Measurements from ENCODE around the gene SLC25A19. TPM values are rescaled to one million over a fixed set of nuclear protein-coding genes. Genes with fewer than 3 reads are reported as not detected.

Gene SLC25A19
- 10 to 100 TPM; 20.5 to 22.5 TPM for total RNA-seq
- polyA plus RNA-seq: 10 to 100 TPM; 11.2 to 15.4 (median 13.3) TPM
- total RNA-seq: 11.8 to 54.5 (median 17.2) reads per million in 6 experiments

DNA sequence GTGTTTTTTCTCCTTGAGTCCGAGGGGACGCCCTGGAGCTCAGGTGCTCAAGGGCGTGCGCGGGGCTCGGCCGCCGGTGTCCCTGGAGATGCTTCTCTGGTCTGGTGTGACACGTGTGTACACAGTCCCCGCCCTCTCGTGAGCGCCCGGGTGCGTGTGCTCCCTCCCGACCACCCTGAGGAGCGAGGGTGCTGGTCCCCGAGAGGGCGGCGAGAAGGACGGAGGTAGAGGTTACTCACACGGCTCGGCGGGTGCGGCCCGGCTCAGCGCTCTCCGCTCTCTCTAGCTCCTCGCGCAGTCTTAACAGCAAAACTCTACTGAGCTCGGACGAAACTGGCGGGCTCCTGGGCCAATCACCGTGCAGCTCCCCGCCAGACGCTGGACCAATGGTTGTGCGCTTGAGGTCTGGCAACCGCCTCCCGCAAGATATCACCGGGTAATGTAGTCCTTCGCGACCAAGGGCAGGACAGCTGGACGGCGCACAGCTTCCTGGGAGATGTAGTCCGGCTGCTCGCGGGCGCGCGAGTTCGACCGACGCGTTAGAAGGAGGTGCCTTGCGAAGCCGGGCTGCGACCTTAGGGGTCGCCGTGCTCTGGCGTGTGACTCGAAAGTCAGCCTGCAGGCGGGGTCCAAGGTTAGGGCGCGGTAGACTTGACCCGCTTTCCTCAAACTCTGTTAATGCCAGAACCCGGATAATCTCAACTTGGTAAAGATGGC lies at the start of gene SLC25A19:
Gene SLC25A19, minus strand, starts transcription at position 319 of the 717 bp plus-strand sequence. CDS start 2,669 bp downstream, outside the sequence.
- POLR2A ChIA-PET: interaction anchor here (0.5 to 3.3 kb wide), 33 partner anchors 8 to 566 kb away, joined by 3 to 127 read pairs (median 4); partner anchors contain the start of genes GGA3, GRB2, JPT1 and MIF4GD
- DNase-seq (peak; percentile 86 to 99 (median 96)), ATAC-seq (peak; percentile 90 to 92)
- Mint-ChIP-seq H3K4me1 (peaks cover 10 to 24% (median 19%) of the 10 kb centered on the region in 4 donors), H3K27me3 (no peaks in the 10 kb centered on the region), H3K9me3 (no peaks in the 10 kb centered on the region), H3K27ac (peak within 1 kb of the TSS; percentile 98 to 100 (median 100)), H3K36me3 (peaks cover 0 to 4% (median 3%) of the 10 kb centered on the region in 3 donors), H3K4me3 (peak within 1 kb of the TSS; percentile 95 to 100 (median 100))

DNA sequence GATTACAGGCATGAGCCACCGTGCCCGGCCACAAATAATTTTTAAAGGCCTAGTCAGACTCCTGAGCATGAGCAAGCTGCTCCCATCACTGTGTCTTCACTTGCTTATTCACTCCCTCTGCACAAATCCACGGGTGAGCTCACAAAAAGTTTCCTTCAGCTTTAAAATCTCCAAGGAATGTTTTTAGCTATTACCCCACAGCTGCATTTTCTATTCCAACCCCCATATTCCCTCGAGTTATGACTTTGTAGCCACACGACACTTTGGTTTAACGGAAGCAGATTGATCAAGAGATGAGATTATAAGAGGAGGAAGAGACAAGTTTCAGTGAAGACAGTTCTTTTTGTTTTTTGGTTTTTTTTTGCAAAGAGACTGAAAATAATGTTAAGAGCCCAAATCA lies 49.1 kb upstream of the SLC25A19 start:
- no peaks in the 10 kb centered on the region for H3K9me3 Mint-ChIP-seq
- POLR2A ChIA-PET: interaction anchor here (1.0 to 4.1 kb wide), 7 partner anchors 10 to 71 kb away, joined by 3 to 17 read pairs (median 5); partner anchors contain the start of genes GRB2 and SLC25A19
- peak in 2 of 10 donors; percentile 47 to 49 for DNase-seq
- peak overlapping the region; percentile 74 to 92 (median 84) for H3K27ac Mint-ChIP-seq
- H3K4me1 Mint-ChIP-seq: peaks cover 26 to 85% (median 81%) of the 10 kb centered on the region in 4 donors
- H3K4me3 Mint-ChIP-seq: peak overlapping the region; percentile 42 to 86 (median 73)
- peak; percentile 53 to 66 for ATAC-seq
- no peaks in the 10 kb centered on the region for H3K27me3 Mint-ChIP-seq
- no peaks in the 10 kb centered on the region for H3K36me3 Mint-ChIP-seq

DNA sequence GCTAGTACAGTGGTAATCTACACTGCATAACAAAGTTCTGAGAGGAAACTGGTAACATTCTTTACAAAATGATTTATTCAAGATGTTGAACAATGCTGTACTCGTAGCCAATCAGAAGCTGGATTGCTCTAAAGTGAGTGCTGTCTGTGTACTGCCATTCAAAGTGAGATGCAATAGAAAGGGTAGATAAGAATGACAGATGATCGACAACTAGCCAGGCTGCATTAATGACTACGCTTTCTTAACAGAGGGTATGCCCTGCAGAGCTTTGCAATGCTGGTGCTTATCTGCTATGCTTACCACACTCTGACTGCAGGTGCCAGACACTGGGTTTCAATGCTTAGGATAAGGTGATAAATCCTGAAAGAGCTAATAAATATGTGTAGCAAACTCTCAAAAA lies 46.1 kb upstream of the SLC25A19 start:
- ATAC-seq (no peak), DNase-seq (no peak)
- peak overlapping the region in 4 of 10 donors; percentile 1 to 78 (median 10) for H3K4me3 Mint-ChIP-seq
- no peaks in the 10 kb centered on the region for H3K9me3 Mint-ChIP-seq
- peaks cover 29 to 84% (median 72%) of the 10 kb centered on the region in 4 donors for H3K4me1 Mint-ChIP-seq
- no peaks in the 10 kb centered on the region for H3K27me3 Mint-ChIP-seq
- H3K27ac Mint-ChIP-seq: peak overlapping the region; percentile 25 to 95 (median 90)
- POLR2A ChIA-PET: interaction anchor here (0.5 to 4.1 kb wide), 8 partner anchors 10 to 344 kb away, joined by 3 to 24 read pairs (median 4); partner anchors contain the start of gene MIF4GD
- peaks cover 0 to 19% (median 0%) of the 10 kb centered on the region in 3 donors for H3K36me3 Mint-ChIP-seq

DNA sequence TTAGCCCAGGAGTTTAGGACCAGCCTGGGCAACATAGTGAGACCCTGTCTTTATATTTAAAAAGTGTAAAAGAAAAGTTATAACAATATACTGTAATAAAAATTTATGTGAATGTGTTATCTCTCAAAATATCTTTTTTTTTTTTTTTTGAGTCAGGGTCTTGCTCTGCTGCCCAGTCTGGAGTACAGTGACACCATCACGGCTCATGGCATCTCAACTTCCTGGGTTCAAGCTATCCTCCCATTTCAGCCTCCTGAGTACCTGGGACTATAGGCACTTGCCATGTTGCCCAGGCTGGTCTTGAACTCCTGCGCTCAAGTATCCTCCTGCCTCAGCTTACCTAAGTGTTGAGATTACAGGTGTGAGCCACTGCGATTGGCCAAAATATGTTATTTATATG lies 45.5 kb upstream of the SLC25A19 start:
- Mint-ChIP-seq H3K36me3 (peaks cover 0 to 25% (median 0%) of the 10 kb centered on the region in 3 donors), H3K27ac (peak overlapping the region in 9 of 10 donors; percentile 37 to 93 (median 69)), H3K27me3 (no peaks in the 10 kb centered on the region), H3K4me3 (peak overlapping the region in 2 of 10 donors; percentile 38 to 78), H3K4me1 (peaks cover 27 to 84% (median 68%) of the 10 kb centered on the region in 4 donors), H3K9me3 (no peaks in the 10 kb centered on the region)
- no peak for ATAC-seq
- DNase-seq: no peak
- POLR2A ChIA-PET: interaction anchor here (0.5 to 4.1 kb wide), 2 partner anchors 12 kb away, joined by 6 to 17 read pairs; no protein-coding TSS in a partner anchor

DNA sequence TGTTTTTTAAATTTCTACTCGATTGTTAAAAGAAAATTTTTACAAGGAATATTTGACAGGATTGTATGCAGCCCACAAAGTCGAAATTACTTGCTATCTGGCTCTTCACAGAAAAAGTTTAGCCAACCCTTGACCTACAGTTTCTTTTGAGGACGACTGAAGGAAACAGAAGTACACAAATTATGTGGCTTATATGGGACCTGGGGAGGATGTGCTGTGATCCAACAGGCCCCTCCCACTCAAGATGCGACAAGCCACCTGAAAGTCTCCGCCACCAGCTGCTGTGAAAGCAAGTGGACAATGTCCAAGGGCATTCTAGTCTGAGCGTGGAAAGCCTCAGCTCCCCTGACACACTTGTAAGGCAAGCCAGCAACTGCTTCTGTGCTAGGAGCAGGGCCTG lies 42.4 kb upstream of the SLC25A19 start:
- POLR2A ChIA-PET: no interaction called here
- peak overlapping the region in 9 of 10 donors; percentile 25 to 82 (median 60) for H3K27ac Mint-ChIP-seq

DNA sequence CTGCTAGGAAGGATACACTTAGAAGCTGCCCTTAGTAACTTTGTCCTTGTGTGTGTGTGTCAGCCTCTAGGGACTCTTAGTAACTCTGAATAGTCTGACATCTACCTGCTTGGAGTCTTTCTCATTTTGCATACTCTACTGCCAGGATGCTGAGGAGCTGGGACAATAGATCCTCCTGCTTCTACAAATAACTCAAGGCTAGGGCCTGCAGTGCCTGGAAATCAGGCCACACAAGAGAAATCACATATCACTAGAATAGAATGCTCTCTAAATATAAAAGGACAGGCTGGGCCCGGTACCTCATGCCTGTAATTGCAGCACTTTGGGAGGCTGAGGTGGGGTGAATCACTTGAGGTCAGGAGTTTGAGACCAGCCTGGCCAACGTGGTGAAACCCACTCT lies 38.5 kb upstream of the SLC25A19 start:
- POLR2A ChIA-PET: interaction anchor here (0.9 kb wide), 1 partner anchor 10 kb away, joined by 3 read pairs; no protein-coding TSS in a partner anchor
- Mint-ChIP-seq H3K36me3 (peaks cover 0 to 62% (median 0%) of the 10 kb centered on the region in 3 donors), H3K4me1 (peaks cover 10 to 83% (median 47%) of the 10 kb centered on the region in 4 donors), H3K4me3 (no peak overlapping the region), H3K27ac (peak overlapping the region in 8 of 10 donors; percentile 0 to 79 (median 67)), H3K9me3 (no peaks in the 10 kb centered on the region), H3K27me3 (no peaks in the 10 kb centered on the region)
- DNase-seq: no peak
- no peak for ATAC-seq

More for the DNA sequence above, 42.4 kb upstream of the SLC25A19 start:
- H3K9me3 Mint-ChIP-seq: no peaks in the 10 kb centered on the region
- H3K27me3 Mint-ChIP-seq: no peaks in the 10 kb centered on the region
- ATAC-seq: no peak
- DNase-seq: no peak
- peak overlapping the region in 3 of 10 donors; percentile 14 to 34 (median 32) for H3K4me3 Mint-ChIP-seq
- H3K36me3 Mint-ChIP-seq: peaks cover 0 to 33% (median 0%) of the 10 kb centered on the region in 3 donors
- H3K4me1 Mint-ChIP-seq: peaks cover 18 to 80% (median 55%) of the 10 kb centered on the region in 4 donors

DNA sequence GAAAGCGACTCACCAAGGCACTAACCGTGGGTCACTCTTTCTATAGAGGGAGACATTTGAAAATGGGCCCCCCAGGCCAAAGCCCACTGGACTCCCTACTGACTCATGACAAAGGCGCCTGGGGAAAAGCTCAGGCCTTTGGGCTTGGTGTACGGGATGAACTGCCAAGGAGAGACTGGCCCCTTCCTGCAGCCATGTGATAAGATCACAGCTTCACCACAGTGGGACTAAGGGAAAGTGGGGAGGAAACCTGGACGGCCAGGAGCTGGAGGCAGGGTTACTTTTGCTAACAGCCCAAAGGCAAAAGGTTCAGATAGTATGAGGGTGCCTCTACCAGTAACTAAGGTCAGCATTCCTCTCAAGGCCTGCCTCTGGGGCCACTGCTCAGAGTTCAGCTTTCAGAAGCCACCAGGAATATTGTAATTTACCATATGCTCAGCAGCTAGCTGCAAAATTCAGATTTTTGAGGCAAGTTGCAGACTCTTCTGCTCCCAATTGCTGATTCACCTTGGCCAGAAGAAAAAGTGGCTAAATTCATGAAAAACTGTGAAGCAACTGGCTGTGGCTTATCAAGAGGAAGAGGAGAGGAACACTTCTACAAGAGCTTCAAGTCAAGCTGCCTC lies 37.1 kb upstream of the SLC25A19 start:
- H3K9me3 Mint-ChIP-seq: no peaks in the 10 kb centered on the region
- DNase-seq: no peak
- no peaks in the 10 kb centered on the region for H3K27me3 Mint-ChIP-seq
- H3K36me3 Mint-ChIP-seq: peaks cover 0 to 63% (median 0%) of the 10 kb centered on the region in 3 donors
- peak overlapping the region; percentile 25 to 88 (median 72) for H3K27ac Mint-ChIP-seq
- ATAC-seq: no peak
- H3K4me3 Mint-ChIP-seq: no peak overlapping the region
- POLR2A ChIA-PET: interaction anchor here (0.6 to 1.8 kb wide), 5 partner anchors 10 to 1264 kb away, joined by 3 to 8 read pairs (median 4); partner anchors contain the start of gene GRB2
- peaks cover 5 to 70% (median 38%) of the 10 kb centered on the region in 4 donors for H3K4me1 Mint-ChIP-seq

DNA sequence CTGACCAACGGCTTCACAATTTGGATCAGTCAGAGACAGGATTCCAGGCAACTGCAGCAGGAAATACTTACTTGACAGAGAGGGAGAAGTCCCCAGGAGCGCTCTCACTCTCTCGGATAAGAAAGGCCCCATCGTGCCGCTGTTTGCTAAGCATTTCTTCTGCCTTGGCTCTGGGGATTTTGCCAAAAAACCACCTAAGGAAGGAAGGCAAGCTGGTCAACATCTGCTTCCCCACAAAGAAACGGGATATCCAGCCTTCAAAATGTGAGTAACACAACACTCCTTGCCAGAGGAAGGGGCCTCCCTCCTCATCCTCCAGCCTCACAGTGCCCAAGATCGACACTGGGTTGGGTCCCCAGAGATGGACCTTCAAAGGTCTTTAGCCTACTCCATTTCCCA lies 36.6 kb upstream of the SLC25A19 start:
- Mint-ChIP-seq H3K36me3 (peaks cover 0 to 62% (median 4%) of the 10 kb centered on the region in 3 donors), H3K4me1 (peaks cover 5 to 65% (median 36%) of the 10 kb centered on the region in 4 donors), H3K27ac (peak overlapping the region; percentile 25 to 88 (median 72)), H3K9me3 (no peaks in the 10 kb centered on the region), H3K4me3 (no peak overlapping the region), H3K27me3 (no peaks in the 10 kb centered on the region)
- POLR2A ChIA-PET: interaction anchor here (1.6 to 1.8 kb wide), 2 partner anchors 11 to 12 kb away, joined by 4 to 8 read pairs; no protein-coding TSS in a partner anchor
- DNase-seq (no peak), ATAC-seq (no peak)

DNA sequence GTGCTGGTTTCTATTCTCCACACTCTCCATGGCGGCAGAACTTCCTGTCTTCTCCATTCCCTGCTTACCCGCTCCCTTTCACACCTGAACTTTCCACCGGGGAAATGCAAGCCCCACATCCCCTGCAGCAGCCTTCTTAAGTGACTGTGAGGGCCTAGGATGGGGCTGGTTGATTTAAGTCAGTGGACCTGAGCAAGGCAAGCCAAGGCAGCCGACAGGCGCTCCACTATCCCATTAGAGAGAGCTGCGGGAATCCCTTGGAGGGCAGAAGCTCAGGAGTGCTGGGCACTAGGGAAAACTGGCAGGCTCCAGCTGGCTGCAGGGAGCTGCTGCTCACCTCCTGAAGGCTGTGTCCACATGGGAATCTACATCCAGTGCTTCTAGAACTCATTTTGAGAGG lies 36.1 kb upstream of the SLC25A19 start:
- ATAC-seq (no peak), DNase-seq (no peak)
- Mint-ChIP-seq H3K27ac (peak overlapping the region in 9 of 10 donors; percentile 17 to 88 (median 74)), H3K9me3 (no peaks in the 10 kb centered on the region), H3K27me3 (no peaks in the 10 kb centered on the region), H3K4me3 (peak overlapping the region in 1 of 10 donors; percentile 4), H3K4me1 (peaks cover 5 to 61% (median 34%) of the 10 kb centered on the region in 4 donors), H3K36me3 (peaks cover 0 to 62% (median 4%) of the 10 kb centered on the region in 3 donors)
- POLR2A ChIA-PET: interaction anchor here (1.6 kb wide), 1 partner anchor 11 kb away, joined by 4 read pairs; no protein-coding TSS in a partner anchor

DNA sequence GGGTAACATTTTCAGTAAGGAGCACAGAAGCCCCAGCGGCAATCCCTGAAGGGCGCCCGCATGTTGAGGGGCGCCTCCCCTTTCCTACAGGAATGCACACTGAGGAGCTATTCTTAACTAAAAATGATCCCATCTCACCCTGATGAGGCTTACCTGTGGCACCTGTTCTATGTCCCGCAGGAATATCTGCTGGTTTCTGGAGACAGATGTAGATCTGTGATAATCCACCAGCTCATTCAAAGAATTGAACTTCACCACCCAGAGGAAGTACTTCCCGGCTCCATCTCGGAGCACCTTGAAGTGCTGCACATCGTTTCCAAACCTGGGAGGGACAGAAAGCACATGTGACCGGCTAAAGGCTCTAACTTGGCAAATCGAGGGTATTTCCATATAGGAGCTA lies 32.3 kb upstream of the SLC25A19 start:
- no peak overlapping the region for H3K4me3 Mint-ChIP-seq
- POLR2A ChIA-PET: interaction anchor here (0.8 to 2.4 kb wide), 6 partner anchors 23 to 94 kb away, joined by 3 to 7 read pairs (median 4); partner anchors contain the start of gene MIF4GD
- peaks cover 0 to 77% (median 6%) of the 10 kb centered on the region in 3 donors for H3K36me3 Mint-ChIP-seq
- H3K9me3 Mint-ChIP-seq: no peaks in the 10 kb centered on the region
- no peak for ATAC-seq
- no peaks in the 10 kb centered on the region for H3K27me3 Mint-ChIP-seq
- H3K27ac Mint-ChIP-seq: no peak overlapping the region
- DNase-seq: no peak
- peaks cover 5 to 41% (median 23%) of the 10 kb centered on the region in 4 donors for H3K4me1 Mint-ChIP-seq

DNA sequence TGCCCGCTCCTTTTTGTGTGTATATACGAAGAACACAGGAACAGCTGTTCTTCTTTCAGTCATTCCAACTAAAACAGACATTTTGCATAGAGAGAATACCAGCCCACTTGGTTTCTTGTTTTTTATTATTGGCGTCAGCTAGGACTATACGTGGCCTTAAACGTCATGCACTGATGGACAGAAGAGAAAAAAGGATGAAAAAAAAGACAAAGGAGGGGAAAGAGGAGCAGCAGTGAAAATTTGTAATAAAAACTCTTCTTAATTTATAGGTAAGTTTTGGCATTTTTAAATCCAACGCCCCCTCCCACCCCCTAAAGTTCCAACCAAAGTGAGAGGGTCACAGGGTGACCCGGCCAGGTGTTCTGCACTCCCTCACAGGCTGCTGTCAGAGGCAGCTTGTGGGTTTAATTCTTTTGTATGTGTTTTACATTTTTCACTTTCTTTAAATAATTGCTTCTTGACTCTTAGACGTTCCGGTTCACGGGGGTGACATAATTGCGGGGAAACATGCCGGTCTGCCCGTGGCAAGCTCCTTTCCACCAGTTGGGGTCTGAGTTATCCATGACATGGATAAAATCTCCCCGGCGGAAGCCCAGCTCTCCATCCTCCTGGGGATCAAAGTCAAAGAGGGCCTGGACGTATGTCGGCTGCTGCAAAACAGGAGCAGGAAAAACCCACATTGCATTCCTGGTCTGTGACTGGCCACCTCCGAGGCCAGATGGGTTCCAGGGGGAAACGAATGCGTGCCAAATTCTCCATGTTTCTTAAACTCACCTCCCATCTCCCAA lies 30.9 kb upstream of the SLC25A19 start:
- Mint-ChIP-seq H3K36me3 (peaks cover 0 to 67% (median 6%) of the 10 kb centered on the region in 3 donors), H3K27ac (peak overlapping the region in 2 of 10 donors; percentile 61 to 64), H3K9me3 (no peaks in the 10 kb centered on the region), H3K4me3 (no peak overlapping the region), H3K27me3 (no peaks in the 10 kb centered on the region), H3K4me1 (peaks cover 3 to 29% (median 9%) of the 10 kb centered on the region in 4 donors)
- POLR2A ChIA-PET: interaction anchor here (0.5 to 2.4 kb wide), 5 partner anchors 11 to 79 kb away, joined by 3 to 9 read pairs (median 4); partner anchors contain the start of gene MIF4GD
- ATAC-seq (no peak), DNase-seq (no peak)
